Liver (tissue), 9 donors: ENCODE measurements around the gene ATP2B3. TPM values are rescaled to one million over a fixed set of nuclear protein-coding genes. Genes with fewer than 3 reads are reported as not detected.

ENCODE experiments used
- DNase-seq: peaks from one replicate; pipeline ENCODE4 v3.0.0-alpha.2; 2017; ENCODE audit warnings: low spot score
- H3K27ac ChIP-seq, 2 donors: one replicate each; pipeline ENCODE4 v1.7.0; 2013; ENCODE audit warnings: inconsistent platforms in 2 of 2, low read length in 2 of 2, control low read depth in 1 of 2, low read depth in 1 of 2, mild to moderate bottlenecking in 1 of 2
- H3K27me3 ChIP-seq, 4 donors: one replicate each; pipeline versions ENCODE4 v1.6.1 to v1.7.0; 2013; ENCODE audit warnings: low read length in 3 of 4, inconsistent platforms in 1 of 4, mild to moderate bottlenecking in 1 of 4, moderate library complexity in 1 of 4; ENCODE audit not compliant: control insufficient read depth in 4 of 4, insufficient read depth in 4 of 4
- H3K36me3 ChIP-seq, 4 donors: one replicate each; pipeline versions ENCODE4 v1.6.1 to v1.7.0; 2013; ENCODE audit warnings: low read length in 3 of 4, mild to moderate bottlenecking in 3 of 4, low read depth in 1 of 4, moderate library complexity in 1 of 4; ENCODE audit not compliant: control insufficient read depth in 4 of 4, insufficient read depth in 3 of 4
- H3K4me1 ChIP-seq, 4 donors: one replicate each; pipeline versions ENCODE4 v1.6.1 to v1.7.0; 2013; ENCODE audit warnings: low read length in 3 of 4, mild to moderate bottlenecking in 3 of 4, moderate library complexity in 1 of 4; ENCODE audit not compliant: control insufficient read depth in 4 of 4, insufficient read depth in 4 of 4
- H3K4me3 ChIP-seq, 3 donors: one replicate each; pipeline versions ENCODE4 v1.6.1 to v1.7.0; 2013; ENCODE audit warnings: low read length in 3 of 3, control low read depth in 1 of 3, low read depth in 1 of 3, mild to moderate bottlenecking in 1 of 3
- H3K9ac ChIP-seq, 2 donors: one replicate each; pipeline ENCODE4 v1.7.0; 2013; ENCODE audit warnings: low read length in 2 of 2, mild to moderate bottlenecking in 2 of 2, moderate library complexity in 2 of 2, control low read depth in 1 of 2, low read depth in 1 of 2
- H3K9me3 ChIP-seq, 4 donors: one replicate each; pipeline versions ENCODE4 v1.6.1 to v1.7.0; 2013; ENCODE audit warnings: low read length in 3 of 4; ENCODE audit not compliant: control insufficient read depth in 4 of 4
- ATF3 ChIP-seq: IDR thresholded peaks from 2 replicates; pipeline ENCODE4 v1.6.1; 2016; ENCODE audit warnings: antibody characterized with exemption
- FOXA2 ChIP-seq: IDR thresholded peaks from 2 replicates; pipeline ENCODE4 v1.6.1; 2016; ENCODE audit warnings: antibody characterized with exemption
- HNF4A ChIP-seq, 2 donors: conservative IDR thresholded peaks; 2 replicates each; pipeline ENCODE4 v1.6.1; 2016; ENCODE audit warnings: antibody characterized with exemption in 2 of 2, mild to moderate bottlenecking in 2 of 2
- NR2F2 ChIP-seq: IDR thresholded peaks from 2 replicates; pipeline ENCODE4 v1.6.1; 2016; ENCODE audit warnings: antibody characterized with exemption
- RAD21 ChIP-seq, 2 donors: IDR thresholded peaks; 2 replicates each; pipeline ENCODE4 v1.6.1; 2016; ENCODE audit warnings: antibody characterized with exemption in 2 of 2, mild to moderate bottlenecking in 2 of 2
- REST ChIP-seq: IDR thresholded peaks from 2 replicates; pipeline ENCODE4 v1.6.1; 2016; ENCODE audit warnings: antibody characterized with exemption, mild to moderate bottlenecking
- RXRA ChIP-seq, 2 donors: IDR thresholded peaks; 2 replicates each; pipeline ENCODE4 v1.6.1; 2017 to 2018; ENCODE audit warnings: antibody characterized with exemption in 2 of 2, mild to moderate bottlenecking in 1 of 2
- YY1 ChIP-seq: IDR thresholded peaks from 2 replicates; pipeline ENCODE4 v1.6.1; 2016; ENCODE audit warnings: antibody characterized with exemption, mild to moderate bottlenecking
- ZBTB33 ChIP-seq: IDR thresholded peaks from 2 replicates; pipeline ENCODE4 v1.6.1; 2016; ENCODE audit warnings: antibody characterized with exemption
- WGBS: extraction: QIAGEN DNeasy Blood & Tissue Kit; methylation state at CpG from one replicate; pipeline ENCODE4 v1.1.7; 2013; 5-methylcytosine and 5-hydroxymethylcytosine counted together
- polyA plus RNA-seq, 2 donors: library from polyadenylated mRNA; stranded (reverse) in 1 of 2; unstranded in 1 of 2; fragments of 200-250 nt in 1 of 2; fragments of >200 nt in 1 of 2; fragmentation: Nextera tagmentation in 1 of 2; extraction: Ambion mirVana in 1 of 2; gene quantifications; one replicate each; pipeline versions ENCODE4 v1.2.1 to v1.2.3, GENCODE V29; 2013 to 2015
- total RNA-seq, 2 donors: library from RNA; depleted of rRNA; stranded (reverse); fragments of >200 nt; gene quantifications; one replicate each; pipeline ENCODE4 v1.2.3, GENCODE V29; 2014
- donor health status: healthy.
- donor health status: healthy.
- donor health status: healthy.
- donor health status: healthy.
- donor health status: healthy.

Gene ATP2B3
- total and polyA plus RNA-seq, 4 donors = not detected

GRCh38 chrX:153490217-153490930, 27.1 kb upstream of the ATP2B3 start:
- 91% methylated on average over 20 of the region's 20 CpGs for WGBS
- Histone ChIP-seq H3K9ac (no peak overlapping the region), H3K36me3 (no peaks in the 10 kb centered on the region), H3K27ac (no peak overlapping the region), H3K4me3 (no peak overlapping the region), H3K9me3 (no peaks in the 10 kb centered on the region), H3K4me1 (peaks cover 0 to 6% (median 3%) of the 10 kb centered on the region in 4 donors), H3K27me3 (no peaks in the 10 kb centered on the region)
- TF ChIP-seq REST = no peak
- TF ChIP-seq NR2F2 = no peak
- TF ChIP-seq RAD21 (IDR thresholded peaks at IDR 0.05) = no peak
- no peak for TF ChIP-seq HNF4A (conservative IDR thresholded peaks at IDR 0.05)
- TF ChIP-seq YY1 = no peak
- no peak for TF ChIP-seq RXRA (IDR thresholded peaks at IDR 0.05)
- TF ChIP-seq ZBTB33 = no peak
- no peak for DNase-seq

- Histone ChIP-seq H3K9ac (no peak overlapping the region), H3K36me3 (no peaks in the 10 kb centered on the region), H3K27me3 (no peaks in the 10 kb centered on the region), H3K4me3 (no peak overlapping the region), H3K9me3 (no peaks in the 10 kb centered on the region), H3K27ac (no peak overlapping the region), H3K4me1 (peaks cover 0 to 6% (median 3%) of the 10 kb centered on the region in 4 donors)
- DNase-seq = no peak
- no peak for TF ChIP-seq ATF3
- WGBS = 85% methylated on average over 10 of the region's 10 CpGs
These were observed 26.0 kb upstream of the ATP2B3 start for GRCh38 chrX:153491351-153491914.

GRCh38 chrX:153491918-153492317, 25.5 kb upstream of the ATP2B3 start:
- Histone ChIP-seq H3K4me3 (no peak overlapping the region), H3K9me3 (no peaks in the 10 kb centered on the region), H3K9ac (no peak overlapping the region), H3K27ac (peak overlapping the region in 1 of 2 donors; percentile 12), H3K36me3 (no peaks in the 10 kb centered on the region), H3K27me3 (no peaks in the 10 kb centered on the region), H3K4me1 (peaks cover 0 to 6% (median 3%) of the 10 kb centered on the region in 4 donors)
- no peak for DNase-seq
- WGBS = 56% methylated on average over 11 of the region's 11 CpGs
- TF ChIP-seq NR2F2 = peak; percentile 16
- TF ChIP-seq FOXA2 = no peak
